Camera-type eye (tissue), 1 donor: ENCODE results near the gene RNF128. TPM values are rescaled to one million over a fixed set of nuclear protein-coding genes. Genes with fewer than 3 reads are reported as not detected.

Source experiments
- total RNA-seq: library from RNA; depleted of rRNA; stranded (reverse); fragments of >200 nt; gene quantifications from one replicate; pipeline ENCODE4 v1.2.3, GENCODE V29; 2014

Gene RNF128
- total RNA-seq: 0.38 TPM

GRCh38 chrX:106726485-106727437, at the start of gene RNF128:
Gene RNF128 (plus strand): TSS chrX:106726701. CDS start chrX:106726914, 213 bp downstream.

GRCh38 chrX:106802388-106803275, 76.1 kb downstream of the RNF128 start, which contains the start of gene TBC1D8B:
Gene TBC1D8B (plus strand): TSS chrX:106802673. CDS start chrX:106802854, 181 bp downstream.

Other genes with a start within 250 kb of the RNF128 start
- gene RADX, start 114.7 kb upstream of the RNF128 start, total RNA-seq: 7.9 TPM
- gene TBC1D8B, start 76.0 kb downstream of the RNF128 start, total RNA-seq: 18.3 TPM
- gene RIPPLY1, start 176.6 kb downstream of the RNF128 start, total RNA-seq: not detected
- gene CLDN2, start 193.7 kb downstream of the RNF128 start, total RNA-seq: 0.49 TPM